GM12874 (cell line): Measurements from ENCODE around the gene TAOK1.

ENCODE experiments used
- CTCF ChIP-seq: IDR thresholded peaks from 2 replicates; pipeline ENCODE4 v1.5.1; 2011; ENCODE audit warnings: low read depth, mild to moderate bottlenecking, control low read depth, low read length, moderate library complexity; ENCODE audit not compliant: insufficient read depth

TAOK1 gene

GRCh38 chr17:29555840-29556239 is 165.7 kb downstream of the TAOK1 start:
- no peak for TF ChIP-seq CTCF

- TF ChIP-seq CTCF, result no peak
Observed at GRCh38 chr17:29557085-29557738, 167.0 kb downstream of the TAOK1 start.

GRCh38 chr17:29557739-29558116 is 167.6 kb downstream of the TAOK1 start:
- TF ChIP-seq CTCF, result no peak

GRCh38 chr17:29559640-29560039 is 169.5 kb downstream of the TAOK1 start:
- no peak for TF ChIP-seq CTCF

DNA sequence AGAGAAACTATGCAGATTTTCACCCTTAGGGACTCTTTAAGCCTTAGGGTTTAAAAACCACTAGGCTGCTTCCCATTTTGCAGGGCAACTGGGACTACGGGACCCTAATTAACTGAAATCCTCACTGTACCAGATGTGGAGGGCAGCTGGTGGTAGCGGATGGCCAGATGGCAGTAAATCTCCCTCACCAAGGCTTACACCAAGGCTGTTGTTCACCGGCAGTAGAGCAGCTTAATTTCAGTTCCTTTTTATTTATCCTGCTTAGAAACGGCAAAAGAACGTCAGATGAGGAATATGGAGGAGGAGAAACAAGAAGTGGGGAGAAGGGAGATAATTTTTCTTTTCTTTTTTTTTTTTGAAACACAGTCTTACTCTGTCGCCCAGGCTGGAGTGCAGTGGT is 170.2 kb downstream of the TAOK1 start:
- TF ChIP-seq CTCF, result no peak

GRCh38 chr17:29561554-29562517 is 171.7 kb downstream of the TAOK1 start:
- no peak for TF ChIP-seq CTCF

DNA sequence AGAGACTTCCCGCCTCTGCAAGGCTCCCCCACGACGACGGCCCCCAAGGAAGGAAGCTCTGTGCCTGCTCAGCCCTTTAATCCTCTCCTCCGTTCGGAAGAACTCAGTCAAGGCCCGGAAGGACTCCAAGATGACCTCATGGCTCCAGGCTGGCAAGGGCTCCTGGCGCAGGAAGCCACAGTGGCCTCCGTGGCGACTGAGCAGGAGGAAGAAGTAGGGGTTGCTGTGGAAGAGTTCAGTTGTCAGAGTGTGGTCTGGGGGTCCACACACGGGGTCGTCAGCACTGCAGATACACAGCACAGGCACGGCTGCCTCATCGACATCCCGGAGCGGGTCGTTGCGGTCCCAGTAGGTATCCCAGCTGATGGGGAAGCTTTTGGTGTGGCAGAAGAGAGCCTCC is 172.5 kb downstream of the TAOK1 start:
- no peak for TF ChIP-seq CTCF
